GM19372 (cell line): ENCODE results near the gene PCED1B.
"Not testable (repeated sequence)": the region's sequence is repeated elsewhere in the genome, so short reads cannot be mapped to it uniquely, and the experiment has no call there.

Experiments used
- ATAC-seq: cut with Tn5 transposase; IDR thresholded peaks from one replicate; pipeline ENCODE4 v1.9.1; 2021; ENCODE audit warnings: mild to moderate bottlenecking, low read depth, moderate library complexity; ENCODE audit not compliant: unreplicated experiment

The PCED1B gene

GRCh38 chr12:47079468-47079980 is at the start of gene PCED1B, which contains the start of gene AMIGO2:
Gene PCED1B, plus strand, starts transcription at chr12:47079621. Its CDS starts 155,443 bp downstream, at chr12:47235064.
Gene AMIGO2, minus strand, starts transcription at chr12:47079959. Its CDS starts 957 bp downstream, at chr12:47079002.
- ATAC-seq, result peak; percentile 53

- no peak for ATAC-seq
Observed at GRCh38 chr12:47029903-47030302, 49.5 kb upstream of the PCED1B start.

- ATAC-seq, result no peak
Observed at GRCh38 chr12:47032644-47033043, 46.8 kb upstream of the PCED1B start.

- ATAC-seq, result no peak
Observed at GRCh38 chr12:47033081-47033480, 46.3 kb upstream of the PCED1B start.

- ATAC-seq, result no peak
Observed at GRCh38 chr12:47033789-47034555, 45.4 kb upstream of the PCED1B start.

- ATAC-seq, result no peak
Observed at GRCh38 chr12:47034661-47035060, 44.8 kb upstream of the PCED1B start.

- no peak for ATAC-seq
Observed at GRCh38 chr12:47035484-47035883, 43.9 kb upstream of the PCED1B start.

GRCh38 chr12:47038270-47038748 is 41.1 kb upstream of the PCED1B start:
- no peak for ATAC-seq

GRCh38 chr12:47039079-47039478 is 40.3 kb upstream of the PCED1B start:
- no peak for ATAC-seq

- no peak for ATAC-seq
Observed at GRCh38 chr12:47039756-47040155, 39.7 kb upstream of the PCED1B start.

GRCh38 chr12:47041327-47041726 is 38.1 kb upstream of the PCED1B start:
- no peak for ATAC-seq

GRCh38 chr12:47048541-47048940 is 30.9 kb upstream of the PCED1B start:
- no peak for ATAC-seq

- ATAC-seq, result not testable (repeated sequence)
Observed at GRCh38 chr12:47051291-47051690, 28.1 kb upstream of the PCED1B start.

GRCh38 chr12:47052274-47052673 is 27.1 kb upstream of the PCED1B start:
- no peak for ATAC-seq

GRCh38 chr12:47053961-47054360 is 25.5 kb upstream of the PCED1B start:
- ATAC-seq, result no peak

- ATAC-seq, result no peak
Observed at GRCh38 chr12:47054659-47055058, 24.8 kb upstream of the PCED1B start.

GRCh38 chr12:47055856-47056255 is 23.6 kb upstream of the PCED1B start:
- not testable (repeated sequence) for ATAC-seq

- not testable (repeated sequence) for ATAC-seq
Observed at GRCh38 chr12:47056944-47057343, 22.5 kb upstream of the PCED1B start.

- ATAC-seq, result not testable (repeated sequence)
Observed at GRCh38 chr12:47058640-47059039, 20.8 kb upstream of the PCED1B start.

GRCh38 chr12:47065546-47065945 is 13.9 kb upstream of the PCED1B start:
- no peak for ATAC-seq

GRCh38 chr12:47066278-47067025 is 13.0 kb upstream of the PCED1B start:
- no peak for ATAC-seq
